SK-N-SH (cell line): ENCODE results near the gene KIDINS220. TPM values are rescaled to one million over a fixed set of nuclear protein-coding genes. Genes with fewer than 3 reads are reported as not detected.

ENCODE experiments used
- CTCF ChIA-PET: fragments of 300-600, 350-600 bp; formaldehyde crosslinking; extraction: SDS; loops from one replicate; lab custom pipeline; 2021; lab: Yijun Ruan, JAX
- POLR2A ChIA-PET: fragments of 350-600 bp; sonication (Branson Sonifier 250); formaldehyde crosslinking; extraction: SDS; loops from one replicate; lab custom pipeline; 2020; ENCODE audit warnings: antibody characterized with exemption, inconsistent platforms; lab: Yijun Ruan, JAX
- DNase-seq: peaks from one replicate; pipeline ENCODE4 v3.0.0; 2012
- H2AFZ ChIP-seq: fragments of 200-600 bp; sonication (generic); 2 replicates; pipeline ENCODE4 v1.8.1; 2016; ENCODE audit warnings: antibody characterized with exemption, mild to moderate bottlenecking, low read depth
- H3F3A ChIP-seq: fragments of 200-600 bp; sonication (generic); replicated peaks from 2 replicates; pipeline ENCODE3; 2016; ENCODE audit warnings: antibody characterized with exemption, mild to moderate bottlenecking; ENCODE audit not compliant: insufficient read depth
- H3K27ac ChIP-seq, 2 experiments: fragments of 200-500 bp in 1 of 2; fragments of 200-600 bp in 1 of 2; sonication (Bioruptor generic) in 1 of 2; sonication (generic), shearing (Covaris generic) in 1 of 2; 2 replicates each; pipeline versions ENCODE4 v1.5.1 to v1.6.1; 2014 to 2016; ENCODE audit warnings: low read depth in 2 of 2, inconsistent platforms in 1 of 2, low read length in 1 of 2, mild to moderate bottlenecking in 1 of 2, mixed read lengths in 1 of 2
- H3K27me3 ChIP-seq: fragments of 200-600 bp; sonication (generic), shearing (Covaris generic); 2 replicates; pipeline ENCODE4 v1.6.1; 2016; ENCODE audit warnings: mixed run types; ENCODE audit not compliant: insufficient read depth
- H3K36me3 ChIP-seq, 2 experiments: fragments of 200-500 bp in 1 of 2; fragments of 200-600 bp in 1 of 2; sonication (Bioruptor generic) in 1 of 2; sonication (generic) in 1 of 2; replicated peaks in 1 of 2; 2 replicates each; pipeline versions ENCODE3 to v1.5.1; 2014 to 2016; ENCODE audit warnings: low read length in 1 of 2, mild to moderate bottlenecking in 1 of 2; ENCODE audit not compliant: insufficient read depth in 2 of 2, control insufficient read depth in 1 of 2
- H3K4me1 ChIP-seq, 2 experiments: fragments of 200-500 bp in 1 of 2; fragments of 200-600 bp in 1 of 2; sonication (Bioruptor generic) in 1 of 2; sonication (generic), shearing (Covaris generic) in 1 of 2; 2 replicates each; pipeline versions ENCODE4 v1.5.1 to v1.6.1; 2014 to 2016; ENCODE audit warnings: low read depth in 1 of 2, low read length in 1 of 2, mixed run types in 1 of 2; ENCODE audit not compliant: insufficient read depth in 2 of 2, control insufficient read depth in 1 of 2
- H3K4me2 ChIP-seq: fragments of 200-600 bp; sonication (generic), shearing (Covaris generic); 2 replicates; pipeline ENCODE4 v1.6.1; 2017; ENCODE audit warnings: mixed run types
- H3K4me3 ChIP-seq, 2 experiments: fragments of 200-500 bp in 1 of 2; fragments of 200-600 bp in 1 of 2; sonication (Bioruptor generic) in 1 of 2; sonication (generic), shearing (Covaris generic) in 1 of 2; 2 replicates each; pipeline versions ENCODE4 v1.5.1 to v1.8.1; 2014 to 2016; ENCODE audit warnings: low read depth in 2 of 2, inconsistent platforms in 1 of 2, low read length in 1 of 2, mild to moderate bottlenecking in 1 of 2, mixed read lengths in 1 of 2, moderate library complexity in 1 of 2
- H3K79me2 ChIP-seq: fragments of 200-600 bp; sonication (generic); 2 replicates; pipeline ENCODE4 v1.8.1; 2017; ENCODE audit warnings: mild to moderate bottlenecking; ENCODE audit not compliant: insufficient read depth
- H3K9ac ChIP-seq: fragments of 200-600 bp; sonication (generic); 2 replicates; pipeline ENCODE4 v1.6.1; 2017; ENCODE audit warnings: mixed run types
- H3K9me2 ChIP-seq: fragments of 200-600 bp; sonication (generic); 2 replicates; pipeline ENCODE4 v1.6.1; 2017; ENCODE audit warnings: mixed run types
- H3K9me3 ChIP-seq: fragments of 200-600 bp; sonication (generic); 2 replicates; pipeline ENCODE4 v1.6.1; 2017; ENCODE audit warnings: mixed run types, mild to moderate bottlenecking, moderate library complexity
- H4K20me1 ChIP-seq: fragments of 200-600 bp; sonication (generic); 2 replicates; pipeline ENCODE4 v1.6.1; 2017; ENCODE audit warnings: mild to moderate bottlenecking, mixed run types; ENCODE audit not compliant: insufficient read depth
- EZH2phosphoT487 ChIP-seq: fragments of 200-600 bp; sonication (generic); IDR thresholded peaks from 2 replicates; pipeline ENCODE4 v1.6.1; 2017; ENCODE audit warnings: low read depth, mixed run types, mild to moderate bottlenecking, antibody characterized with exemption, moderate library complexity, borderline replicate concordance
- FOSL2 ChIP-seq: IDR thresholded peaks from 2 replicates; pipeline ENCODE4 v1.4.0; 2012; ENCODE audit warnings: low read depth, mild to moderate bottlenecking, moderate library complexity, borderline replicate concordance
- FOXM1 ChIP-seq: IDR thresholded peaks from 2 replicates; pipeline ENCODE4 v1.4.0; 2012; ENCODE audit warnings: low read depth, mild to moderate bottlenecking
- IRF3 ChIP-seq: fragments of 150-350 bp; IDR thresholded peaks from 2 replicates; pipeline ENCODE4 v1.6.1; 2016; ENCODE audit warnings: mild to moderate bottlenecking, low read depth, low read length
- MEF2A ChIP-seq: IDR thresholded peaks from 2 replicates; pipeline ENCODE4 v1.4.0; 2012; ENCODE audit warnings: low read depth, borderline replicate concordance
- MXI1 ChIP-seq: IDR thresholded peaks from 2 replicates; pipeline ENCODE4 v1.6.1; 2012; ENCODE audit warnings: mild to moderate bottlenecking, low read depth, low read length, improper control_type of control experiment
- NFIC ChIP-seq: IDR thresholded peaks from 2 replicates; pipeline ENCODE4 v1.4.0; 2012; ENCODE audit warnings: borderline replicate concordance
- RCOR1 ChIP-seq: fragments of 150-350 bp; IDR thresholded peaks from 2 replicates; pipeline ENCODE4 v1.6.1; 2017; ENCODE audit warnings: antibody characterized with exemption, low read length
- RFX5 ChIP-seq: IDR thresholded peaks from 2 replicates; pipeline ENCODE4 v1.6.1; 2012; ENCODE audit warnings: mild to moderate bottlenecking, improper control_type of control experiment, low read length
- SIN3A ChIP-seq: IDR thresholded peaks from 2 replicates; pipeline ENCODE4 v1.6.1; 2012; ENCODE audit warnings: low read depth, mild to moderate bottlenecking, low read length, moderate library complexity, borderline replicate concordance
- SMC3 ChIP-seq: IDR thresholded peaks from 2 replicates; pipeline ENCODE4 v1.6.1; 2012; ENCODE audit warnings: low read depth, low read length, improper control_type of control experiment
- USF2 ChIP-seq: fragments of 150-350 bp; IDR thresholded peaks from 2 replicates; pipeline ENCODE4 v1.6.1; 2017; ENCODE audit warnings: antibody characterized with exemption, low read length, low read depth, borderline replicate concordance
- ZBTB33 ChIP-seq: IDR thresholded peaks from 2 replicates; pipeline ENCODE4 v1.4.0; 2012; ENCODE audit warnings: low read depth, borderline replicate concordance
- WGBS: methylation state at CpG from one replicate; pipeline ENCODE4 v1.1.6; 2017; ENCODE audit warnings: low lambda C conversion rate; 5-methylcytosine and 5-hydroxymethylcytosine counted together
- polyA plus RNA-seq, 3 experiments: library from polyadenylated mRNA; depleted of rRNA; stranded (reverse); fragments of >200 nt; gene quantifications; 2 replicates each; pipeline ENCODE4 v1.2.3, GENCODE V29; 2012
- TF ChIP-seq, protein P1 (sequence below): IDR thresholded peaks from 2 replicates; pipeline ENCODE4 v1.4.0; 2012; ENCODE audit warnings: low read depth
- TF ChIP-seq, protein P2 (sequence below): IDR thresholded peaks from 2 replicates; pipeline ENCODE4 v1.4.0; 2012; ENCODE audit warnings: low read depth, borderline replicate concordance

Gene KIDINS220
- polyA plus RNA-seq, 1 of the 3 experiments (the other 2 are of a cell fraction), result 18.2 TPM

- Histone ChIP-seq H2AFZ (no peak overlapping the region), H3K4me3 (no peak overlapping the region), H3K27me3 (no peaks in the 10 kb centered on the region), H3K9me3 (no peaks in the 10 kb centered on the region), H3K4me1 (no peaks in the 10 kb centered on the region; a peak in 1 of 4 replicates), H3K9me2 (no peaks in the 10 kb centered on the region), H3K27ac (no peak overlapping the region), H3F3A (peaks cover 8% of the 10 kb centered on the region), H3K79me2 (peaks cover 3% of the 10 kb centered on the region; the same call in 1 of the 2 replicates), H3K9ac (no peak overlapping the region), H4K20me1 (no peaks in the 10 kb centered on the region), H3K4me2 (no peak overlapping the region), H3K36me3 (peaks cover 39 to 44% of the 10 kb centered on the region in 2 experiments)
- TF ChIP-seq MEF2A (no peak), MXI1 (no peak)
- TF ChIP-seq, protein P1, sequence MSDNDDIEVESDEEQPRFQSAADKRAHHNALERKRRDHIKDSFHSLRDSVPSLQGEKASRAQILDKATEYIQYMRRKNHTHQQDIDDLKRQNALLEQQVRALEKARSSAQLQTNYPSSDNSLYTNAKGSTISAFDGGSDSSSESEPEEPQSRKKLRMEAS, result no peak
- TF ChIP-seq, protein P2, sequence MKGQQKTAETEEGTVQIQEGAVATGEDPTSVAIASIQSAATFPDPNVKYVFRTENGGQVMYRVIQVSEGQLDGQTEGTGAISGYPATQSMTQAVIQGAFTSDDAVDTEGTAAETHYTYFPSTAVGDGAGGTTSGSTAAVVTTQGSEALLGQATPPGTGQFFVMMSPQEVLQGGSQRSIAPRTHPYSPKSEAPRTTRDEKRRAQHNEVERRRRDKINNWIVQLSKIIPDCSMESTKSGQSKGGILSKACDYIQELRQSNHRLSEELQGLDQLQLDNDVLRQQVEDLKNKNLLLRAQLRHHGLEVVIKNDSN, result no peak
- DNase-seq, result no peak
- ChIA-PET POLR2A (no interaction called here), CTCF (interaction anchor here (0.9 to 2.4 kb wide), 2 partner anchors 10 to 11 kb away, joined by 3 to 8 read pairs; no protein-coding TSS in a partner anchor)
- 96% methylated on average over 8 of the region's 8 CpGs for WGBS
Observed at GRCh38 chr2:8819948-8820347, 17.5 kb downstream of the KIDINS220 start.

DNA sequence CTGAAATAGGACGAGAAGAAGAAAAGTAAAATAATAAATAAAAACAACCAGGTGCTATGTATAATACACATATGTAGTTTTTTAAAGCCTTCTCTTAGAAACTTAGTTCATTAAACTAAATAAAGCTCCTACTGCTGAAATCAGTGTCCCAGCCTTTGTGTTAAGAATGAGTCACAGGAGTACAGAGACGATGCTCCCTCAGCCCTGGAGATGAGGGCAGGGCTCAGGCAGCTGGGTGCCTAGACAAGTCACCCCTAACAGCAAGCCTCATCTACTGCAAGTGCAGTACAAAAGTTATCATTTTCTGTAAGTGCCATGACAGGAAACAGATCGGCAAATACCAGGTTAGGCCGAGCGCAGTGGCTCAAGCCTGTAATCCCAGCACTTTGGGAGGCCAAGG, 18.2 kb downstream of the KIDINS220 start:
- ChIA-PET POLR2A (no interaction called here), CTCF (interaction anchor here (0.9 to 2.4 kb wide), 3 partner anchors 10 to 23 kb away, joined by 3 to 8 read pairs (median 3); no protein-coding TSS in a partner anchor)
- H3K27me3 ChIP-seq, result no peaks in the 10 kb centered on the region
- H3K4me1 ChIP-seq, result no peaks in the 10 kb centered on the region; a peak in 1 of 4 replicates
- H4K20me1 ChIP-seq, result no peaks in the 10 kb centered on the region
- peaks cover 42 to 43% of the 10 kb centered on the region in 2 experiments for H3K36me3 ChIP-seq
- no peak for DNase-seq
- H3K79me2 ChIP-seq, result peaks cover 3% of the 10 kb centered on the region; the same call in 1 of the 2 replicates
- no peaks in the 10 kb centered on the region for H3K9me3 ChIP-seq
- no peak overlapping the region for H3K4me2 ChIP-seq
- TF ChIP-seq FOSL2 (peak; percentile 29; the same call in 1 of the 2 replicates), FOXM1 (no peak)
- no peaks in the 10 kb centered on the region for H3K9me2 ChIP-seq
- 71% methylated on average over 5 of the region's 5 CpGs for WGBS
- no peak overlapping the region for H3K4me3 ChIP-seq
- H3K9ac ChIP-seq, result no peak overlapping the region
- peaks cover 8% of the 10 kb centered on the region for H3F3A ChIP-seq
- H2AFZ ChIP-seq, result no peak overlapping the region
- no peak overlapping the region for H3K27ac ChIP-seq

DNA sequence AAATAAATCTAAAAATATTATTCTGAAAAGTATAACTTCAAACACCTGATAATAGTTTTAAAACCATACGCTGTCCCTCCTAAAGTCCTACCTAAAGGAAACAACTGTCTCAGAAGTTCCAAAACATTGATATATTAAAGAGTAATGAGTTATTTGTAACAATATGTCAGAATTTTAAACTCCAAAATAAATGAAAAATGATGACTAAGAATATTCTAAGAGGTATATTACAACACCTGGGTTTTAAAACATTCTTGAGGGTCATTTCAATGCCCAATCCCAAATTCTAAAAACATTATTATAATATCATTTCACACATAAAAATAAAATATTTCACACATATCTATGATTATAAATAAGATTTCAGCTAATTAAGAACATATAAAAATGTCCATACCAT, 20.2 kb downstream of the KIDINS220 start:
- Histone ChIP-seq H3K4me2 (no peak overlapping the region), H4K20me1 (no peaks in the 10 kb centered on the region), H3K36me3 (peaks cover 45 to 53% of the 10 kb centered on the region in 2 experiments), H3K9ac (no peak overlapping the region), H3K4me3 (no peak overlapping the region), H3K9me3 (no peaks in the 10 kb centered on the region), H2AFZ (no peak overlapping the region), H3K27me3 (no peaks in the 10 kb centered on the region), H3K27ac (no peak overlapping the region), H3K4me1 (no peaks in the 10 kb centered on the region; a peak in 1 of 4 replicates), H3K79me2 (peaks cover 2% of the 10 kb centered on the region; the same call in 1 of the 2 replicates), H3F3A (peaks cover 8% of the 10 kb centered on the region), H3K9me2 (no peaks in the 10 kb centered on the region)
- CTCF ChIA-PET, result interaction anchor here (0.7 to 1.9 kb wide), 3 partner anchors 11 to 39 kb away, joined by 3 to 7 read pairs (median 3); no protein-coding TSS in a partner anchor
- POLR2A ChIA-PET, result no interaction called here
- 94% methylated on average over 1 of the region's 1 CpG for WGBS
- DNase-seq, result no peak
- TF ChIP-seq SIN3A, result no peak
- TF ChIP-seq EZH2phosphoT487, result no peak
- no peak for TF ChIP-seq USF2
- TF ChIP-seq RFX5, result no peak
- no peak for TF ChIP-seq IRF3
- TF ChIP-seq, protein P2, result no peak
- TF ChIP-seq RCOR1, result no peak
- no peak for TF ChIP-seq ZBTB33
- TF ChIP-seq SMC3, result no peak
- no peak for TF ChIP-seq NFIC
